ENCODE measurements around the gene PTPRN2.
A peak's percentile ranks its signal among the peaks of the same experiment; 100 is the strongest.

PTPRN2 gene

GRCh38 chr7:157813053-157813452 is 774.6 kb downstream of the PTPRN2 start:
- Mint-ChIP-seq H3K27ac (no peak overlapping the region), H3K4me1 (peaks cover 4% of the 10 kb centered on the region), H3K4me3 (no peak overlapping the region), H3K9me3 (no peaks in the 10 kb centered on the region), H3K36me3 (no peaks in the 10 kb centered on the region), H3K27me3 (no peaks in the 10 kb centered on the region)

DNA sequence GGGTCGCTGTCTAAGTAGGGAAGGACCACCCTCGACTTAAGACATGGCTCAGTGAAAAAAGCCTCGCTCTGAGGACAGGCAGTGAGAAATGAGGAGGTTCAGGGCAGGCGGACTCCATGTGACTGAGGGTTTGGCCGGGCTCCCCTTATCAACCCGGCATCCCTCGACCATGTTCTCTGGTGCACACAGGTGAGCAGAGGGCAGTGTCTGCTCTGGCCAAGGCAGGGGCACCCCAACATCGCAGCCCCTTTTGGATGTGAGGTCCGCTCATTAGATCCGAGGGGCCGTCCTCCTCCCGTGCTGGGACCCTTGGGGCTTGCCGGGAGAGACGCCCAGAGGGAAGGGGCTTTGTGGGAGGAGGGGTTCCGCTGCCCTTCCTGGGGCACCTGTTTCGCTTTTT is 775.7 kb downstream of the PTPRN2 start:
- no peaks in the 10 kb centered on the region for H3K36me3 Mint-ChIP-seq
- no peaks in the 10 kb centered on the region for H3K27me3 Mint-ChIP-seq
- no peaks in the 10 kb centered on the region for H3K4me1 Mint-ChIP-seq
- no peak overlapping the region for H3K27ac Mint-ChIP-seq
- no peaks in the 10 kb centered on the region for H3K9me3 Mint-ChIP-seq
- no peak overlapping the region for H3K4me3 Mint-ChIP-seq

- H3K36me3 Mint-ChIP-seq, result no peaks in the 10 kb centered on the region
- no peaks in the 10 kb centered on the region for H3K4me1 Mint-ChIP-seq
- H3K4me3 Mint-ChIP-seq, result no peak overlapping the region
These were observed 777.5 kb downstream of the PTPRN2 start for GRCh38 chr7:157809863-157810851.

DNA sequence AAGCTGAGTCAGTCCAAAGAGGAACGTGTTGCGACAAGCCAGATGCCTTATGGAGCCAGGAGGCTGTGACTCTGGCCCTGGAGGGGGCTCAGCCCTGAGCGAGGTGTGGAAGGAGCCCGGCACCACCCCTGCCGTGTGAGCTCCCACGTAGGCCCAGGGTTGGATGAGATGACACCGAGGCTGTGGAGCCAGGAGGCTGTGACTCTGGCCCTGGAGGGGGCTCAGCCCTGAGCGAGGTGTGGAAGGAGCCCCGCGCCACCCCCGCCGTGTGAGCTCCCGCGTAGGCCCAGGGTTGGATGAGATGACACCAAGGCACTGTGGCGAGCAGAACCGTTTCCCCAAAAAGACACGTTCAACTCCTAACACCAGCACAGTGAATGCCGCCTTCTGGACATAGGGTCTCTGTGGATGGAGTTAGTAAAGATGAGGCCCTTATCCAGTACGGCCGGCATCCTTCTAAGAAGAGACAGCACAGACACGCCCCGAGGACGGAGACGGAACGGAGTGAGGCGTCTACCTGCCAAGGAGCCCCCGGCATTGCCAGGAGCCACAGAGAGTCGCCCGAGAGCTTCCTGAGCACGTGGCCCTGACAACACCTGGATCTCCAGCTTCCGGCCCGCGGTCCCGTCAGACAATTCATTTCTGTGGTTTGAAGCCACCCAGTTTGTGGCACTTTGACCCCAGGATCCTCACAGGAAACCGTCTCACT is 778.3 kb downstream of the PTPRN2 start:
- Mint-ChIP-seq H3K4me3 (no peak overlapping the region), H3K27ac (no peak overlapping the region), H3K9me3 (no peaks in the 10 kb centered on the region), H3K36me3 (no peaks in the 10 kb centered on the region), H3K27me3 (no peaks in the 10 kb centered on the region), H3K4me1 (no peaks in the 10 kb centered on the region)

More at GRCh38 chr7:157809863-157810851, 777.5 kb downstream of the PTPRN2 start:
- no peaks in the 10 kb centered on the region for H3K27me3 Mint-ChIP-seq
- no peak overlapping the region for H3K27ac Mint-ChIP-seq
- H3K9me3 Mint-ChIP-seq, result no peaks in the 10 kb centered on the region

- H3K36me3 Mint-ChIP-seq, result no peaks in the 10 kb centered on the region
- no peak overlapping the region for H3K4me3 Mint-ChIP-seq
- H3K27me3 Mint-ChIP-seq, result no peaks in the 10 kb centered on the region
- no peaks in the 10 kb centered on the region for H3K9me3 Mint-ChIP-seq
- no peak overlapping the region for H3K27ac Mint-ChIP-seq
- H3K4me1 Mint-ChIP-seq, result no peaks in the 10 kb centered on the region
These were observed 779.6 kb downstream of the PTPRN2 start for GRCh38 chr7:157808042-157808441.

DNA sequence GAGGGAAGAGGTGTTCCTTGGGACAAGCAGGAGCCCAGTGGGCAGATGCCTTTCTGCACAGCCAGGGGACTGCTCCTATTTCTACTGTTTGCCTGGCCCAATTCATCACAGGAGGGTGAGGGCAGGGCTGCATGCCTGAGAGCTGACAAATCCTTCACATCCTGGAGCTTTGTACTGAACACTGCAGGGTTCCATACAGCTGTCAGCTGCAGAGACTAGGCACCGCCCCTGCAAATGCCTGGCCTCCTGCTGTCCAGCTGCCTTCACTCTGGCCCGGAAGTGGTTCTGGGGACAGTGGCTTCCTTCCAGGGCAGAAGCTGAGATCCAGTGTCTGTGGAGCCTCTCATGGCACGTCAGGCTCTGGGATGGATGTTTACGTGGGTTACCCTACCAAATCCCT is 780.1 kb downstream of the PTPRN2 start:
- H3K9me3 Mint-ChIP-seq, result no peaks in the 10 kb centered on the region

GRCh38 chr7:157806711-157807110 is 780.9 kb downstream of the PTPRN2 start:
- H3K36me3 Mint-ChIP-seq, result no peaks in the 10 kb centered on the region
- no peaks in the 10 kb centered on the region for H3K27me3 Mint-ChIP-seq
- no peak overlapping the region for H3K27ac Mint-ChIP-seq
- H3K9me3 Mint-ChIP-seq, result no peaks in the 10 kb centered on the region
- no peaks in the 10 kb centered on the region for H3K4me1 Mint-ChIP-seq
- H3K4me3 Mint-ChIP-seq, result no peak overlapping the region

More for the DNA sequence above, 780.1 kb downstream of the PTPRN2 start:
- H3K4me3 Mint-ChIP-seq, result no peak overlapping the region
- no peaks in the 10 kb centered on the region for H3K27me3 Mint-ChIP-seq
- no peaks in the 10 kb centered on the region for H3K36me3 Mint-ChIP-seq
- H3K27ac Mint-ChIP-seq, result no peak overlapping the region
- no peaks in the 10 kb centered on the region for H3K4me1 Mint-ChIP-seq

DNA sequence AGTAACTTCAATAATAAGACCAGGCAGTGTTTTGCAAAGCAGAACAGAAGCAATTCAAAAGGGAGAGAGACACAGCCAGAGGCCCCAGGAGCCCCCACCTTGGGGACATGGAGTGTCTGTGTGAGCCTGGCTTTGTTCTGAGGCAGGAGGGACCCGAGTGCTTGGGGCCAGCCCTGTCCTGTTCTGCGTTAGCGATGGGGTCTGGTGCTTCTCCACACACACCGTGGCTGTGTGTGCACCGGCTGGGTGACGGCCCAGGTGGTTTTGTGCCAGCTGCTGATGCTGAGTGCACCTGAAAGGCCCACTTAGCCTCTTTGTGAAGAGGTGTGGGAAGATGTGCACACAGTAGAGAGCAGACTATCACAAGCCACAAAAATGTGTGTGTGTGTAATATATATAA is 781.9 kb downstream of the PTPRN2 start:
- H3K4me1 Mint-ChIP-seq, result no peaks in the 10 kb centered on the region
- no peak overlapping the region for H3K27ac Mint-ChIP-seq
- H3K36me3 Mint-ChIP-seq, result no peaks in the 10 kb centered on the region
- no peak overlapping the region for H3K4me3 Mint-ChIP-seq
- no peaks in the 10 kb centered on the region for H3K27me3 Mint-ChIP-seq
- no peaks in the 10 kb centered on the region for H3K9me3 Mint-ChIP-seq

DNA sequence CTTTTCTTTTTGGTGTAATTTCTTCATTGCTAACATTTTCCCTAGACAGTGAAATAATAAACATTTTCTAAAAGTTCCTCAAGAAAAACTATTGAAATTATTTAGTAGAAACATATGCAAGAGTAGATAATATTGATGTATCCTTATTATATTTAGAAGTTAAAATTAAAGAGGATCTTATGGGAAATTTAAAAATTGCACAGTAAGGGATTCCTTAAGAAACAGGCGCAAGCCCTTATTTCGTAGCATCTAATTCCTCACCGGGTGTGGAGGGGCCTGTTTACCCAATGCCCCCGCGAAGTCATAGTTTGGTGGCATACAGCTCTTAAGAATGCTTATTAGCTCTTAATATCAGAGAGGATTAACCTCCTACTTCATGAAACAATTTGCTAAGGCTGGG is 783.7 kb downstream of the PTPRN2 start:
- H3K27me3 Mint-ChIP-seq, result no peaks in the 10 kb centered on the region
- no peak overlapping the region for H3K27ac Mint-ChIP-seq
- no peaks in the 10 kb centered on the region for H3K4me1 Mint-ChIP-seq
- no peaks in the 10 kb centered on the region for H3K9me3 Mint-ChIP-seq
- no peak overlapping the region for H3K4me3 Mint-ChIP-seq
- H3K36me3 Mint-ChIP-seq, result no peaks in the 10 kb centered on the region

- H3K27ac Mint-ChIP-seq, result peak overlapping the region; percentile 23
- no peaks in the 10 kb centered on the region for H3K9me3 Mint-ChIP-seq
- no peaks in the 10 kb centered on the region for H3K36me3 Mint-ChIP-seq
- no peak overlapping the region for H3K4me3 Mint-ChIP-seq
- H3K27me3 Mint-ChIP-seq, result no peaks in the 10 kb centered on the region
- no peaks in the 10 kb centered on the region for H3K4me1 Mint-ChIP-seq
These were observed 785.5 kb downstream of the PTPRN2 start for GRCh38 chr7:157801971-157802675.

GRCh38 chr7:157801113-157801512 is 786.5 kb downstream of the PTPRN2 start:
- H3K4me3 Mint-ChIP-seq, result no peak overlapping the region
- no peak overlapping the region for H3K27ac Mint-ChIP-seq

DNA sequence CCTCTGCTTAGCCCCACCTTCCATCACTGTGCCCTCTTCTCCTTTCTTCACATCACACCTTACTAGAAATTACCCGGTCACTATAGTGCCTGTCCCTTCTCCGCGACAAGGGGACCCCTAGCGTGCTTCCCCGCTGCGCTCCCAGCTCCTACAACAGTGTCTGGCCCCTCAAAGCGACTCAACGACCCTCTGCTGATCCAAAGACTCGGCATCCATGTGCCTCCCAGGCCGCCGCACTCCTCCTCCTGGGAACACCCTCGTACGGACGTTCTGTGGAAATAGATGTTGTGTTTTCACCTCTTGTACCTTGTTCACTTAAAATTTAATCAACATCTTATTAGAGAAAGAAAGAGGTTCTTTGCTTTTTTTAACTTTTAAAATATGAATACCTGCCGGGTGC is 787.3 kb downstream of the PTPRN2 start:
- Mint-ChIP-seq H3K36me3 (no peaks in the 10 kb centered on the region), H3K27ac (peak overlapping the region; percentile 44), H3K4me3 (no peak overlapping the region), H3K27me3 (no peaks in the 10 kb centered on the region), H3K9me3 (no peaks in the 10 kb centered on the region), H3K4me1 (no peaks in the 10 kb centered on the region)

More at GRCh38 chr7:157801113-157801512, 786.5 kb downstream of the PTPRN2 start:
- Mint-ChIP-seq H3K36me3 (no peaks in the 10 kb centered on the region), H3K9me3 (no peaks in the 10 kb centered on the region), H3K4me1 (no peaks in the 10 kb centered on the region), H3K27me3 (no peaks in the 10 kb centered on the region)

DNA sequence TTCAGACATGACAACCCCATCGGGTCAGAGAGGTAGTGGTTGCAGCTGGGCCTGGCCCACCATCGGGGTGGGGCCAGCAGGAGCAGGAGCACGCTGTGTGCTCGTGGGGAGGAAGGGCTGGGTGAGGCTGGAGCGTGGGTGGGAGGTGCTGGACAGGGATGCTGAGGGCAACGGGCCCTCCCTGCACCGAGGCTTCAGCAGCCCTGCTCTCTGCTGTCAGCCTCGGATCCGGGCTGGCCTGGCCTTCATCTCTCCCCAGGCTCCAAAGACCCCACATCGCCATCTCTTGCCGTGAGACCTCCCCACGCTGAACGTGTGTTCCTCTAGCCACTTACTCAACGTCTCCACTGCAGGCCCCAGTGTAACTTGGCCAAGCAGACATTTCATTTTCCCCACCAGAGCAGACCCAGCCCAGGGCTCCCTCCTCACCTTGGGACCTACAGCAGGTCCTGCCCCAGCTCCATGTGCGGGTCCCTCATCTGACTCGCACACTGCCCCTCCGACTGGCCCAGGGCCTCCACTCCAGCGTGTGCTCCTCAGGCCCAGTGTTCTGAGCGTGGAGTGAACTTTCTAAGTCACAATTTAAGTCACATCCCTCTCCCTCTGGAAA is 788.4 kb downstream of the PTPRN2 start:
- Mint-ChIP-seq H3K4me1 (peaks cover 4% of the 10 kb centered on the region), H3K4me3 (no peak overlapping the region), H3K9me3 (no peaks in the 10 kb centered on the region), H3K27me3 (no peaks in the 10 kb centered on the region), H3K36me3 (no peaks in the 10 kb centered on the region), H3K27ac (no peak overlapping the region)

- Mint-ChIP-seq H3K27ac (no peak overlapping the region), H3K36me3 (no peaks in the 10 kb centered on the region), H3K4me1 (peaks cover 5% of the 10 kb centered on the region)
These were observed 790.3 kb downstream of the PTPRN2 start for GRCh38 chr7:157797361-157797760.

GRCh38 chr7:157796846-157797245 is 790.8 kb downstream of the PTPRN2 start:
- no peak overlapping the region for H3K27ac Mint-ChIP-seq
- no peaks in the 10 kb centered on the region for H3K27me3 Mint-ChIP-seq
- H3K4me1 Mint-ChIP-seq, result peaks cover 5% of the 10 kb centered on the region
- H3K4me3 Mint-ChIP-seq, result no peak overlapping the region
- H3K9me3 Mint-ChIP-seq, result no peaks in the 10 kb centered on the region
- H3K36me3 Mint-ChIP-seq, result no peaks in the 10 kb centered on the region

More at GRCh38 chr7:157797361-157797760, 790.3 kb downstream of the PTPRN2 start:
- H3K27me3 Mint-ChIP-seq, result no peaks in the 10 kb centered on the region
- H3K9me3 Mint-ChIP-seq, result no peaks in the 10 kb centered on the region
- no peak overlapping the region for H3K4me3 Mint-ChIP-seq
